Tibial nerve (tissue), 3 donors: Measurements from ENCODE around the gene NET1.

Source experiments
- CTCF ChIP-seq, 5 experiments: fragments of 200-600 bp in 3 of 5; fragments of 450-650 bp in 2 of 5; sonication (generic) in 3 of 5; IDR thresholded peaks; one replicate each; pipeline ENCODE4 v1.5.1; 2016 to 2019; ENCODE audit warnings: antibody characterized with exemption in 5 of 5, mild to moderate bottlenecking in 3 of 5, moderate library complexity in 2 of 5
- POLR2A ChIP-seq, 2 donors: fragments of 450-650 bp; IDR thresholded peaks; one replicate each; pipeline ENCODE4 v1.6.1; 2017; ENCODE audit warnings: antibody characterized with exemption in 2 of 2, mild to moderate bottlenecking in 2 of 2, moderate library complexity in 2 of 2

- TF ChIP-seq CTCF (IDR thresholded peaks at IDR 0.05) = no peak
- no peak for TF ChIP-seq POLR2A (IDR thresholded peaks at IDR 0.05)
Observed at GRCh38 chr10:5399332-5399731, 13.0 kb upstream of the NET1 start.
